Measurements from ENCODE around the gene ZMAT5. TPM values are rescaled to one million over a fixed set of nuclear protein-coding genes. Genes with fewer than 3 reads are reported as not detected.

The ZMAT5 gene
- polyA plus RNA-seq, 3 donors, result 27.1 to 79.4 (median 59.3) TPM

DNA sequence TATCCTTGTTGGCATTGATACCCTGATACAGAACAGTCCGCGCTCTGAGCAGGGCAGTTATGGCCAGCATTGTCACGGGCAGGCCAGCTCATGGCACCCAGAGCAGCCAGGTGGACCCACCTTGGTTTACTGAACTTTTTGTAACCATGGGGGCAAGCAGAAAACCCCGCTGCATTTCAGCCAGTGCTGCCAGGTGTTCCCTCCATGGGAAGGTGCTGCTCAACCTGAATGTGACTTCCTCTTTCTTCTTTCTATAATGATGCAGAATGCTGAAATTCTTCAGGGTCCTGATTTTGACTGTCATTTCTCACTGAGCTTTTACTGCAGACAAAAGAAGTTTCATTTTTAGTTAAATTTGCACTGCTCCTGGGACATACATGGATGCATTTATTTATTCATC lies 82.6 kb downstream of the ZMAT5 start:
- Histone ChIP-seq H4K20me1 (ENCODE audit: insufficient read depth, low read length) (no peaks in the 10 kb centered on the region), H3K36me3 (replicated peaks in 1 of 2; ENCODE audit: control insufficient read depth in 1 of 2, insufficient read depth in 2 of 2, low read length in 2 of 2) (peaks cover 69 to 93% of the 10 kb centered on the region in 2 donors), H3K4me3 (replicated peaks in 1 of 3; ENCODE audit: low read depth in 2 of 3, low read length in 3 of 3) (no peak overlapping the region)

DNA sequence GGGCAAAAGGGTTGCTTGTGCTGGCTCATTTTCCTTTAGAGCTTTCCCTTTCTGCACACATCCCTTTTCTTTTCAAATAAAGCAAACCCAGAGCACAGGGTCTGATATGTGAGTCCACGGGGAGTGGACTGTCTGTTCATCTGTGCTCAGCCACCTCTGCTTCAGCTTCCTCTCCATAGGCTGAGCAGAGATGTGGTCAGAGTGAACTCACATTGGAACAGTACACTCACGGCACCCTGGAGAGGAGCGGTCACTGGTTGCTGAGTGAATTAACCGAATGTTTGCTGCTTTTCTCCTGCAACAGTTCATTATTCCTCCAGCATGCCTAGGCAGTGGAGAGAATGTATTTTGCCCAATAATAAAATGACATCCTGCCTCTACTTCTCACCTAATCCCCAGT lies 83.3 kb downstream of the ZMAT5 start:
- Mint-ChIP-seq H3K9me3 (no peaks in the 10 kb centered on the region), H3K27ac (peak overlapping the region in 1 of 7 donors; percentile 23), H3K36me3 (peaks cover 76 to 93% of the 10 kb centered on the region in 2 donors), H3K27me3 (ENCODE audit: low read depth in 3 of 3) (no peaks in the 10 kb centered on the region), H3K4me1 (no peaks in the 10 kb centered on the region), H3K4me3 (no peak overlapping the region)
- Histone ChIP-seq H3K9ac (ENCODE audit: insufficient read depth, low read length, poor library complexity, severe bottlenecking) (no peak overlapping the region), H3K4me3 (replicated peaks in 1 of 3; ENCODE audit: low read depth in 2 of 3, low read length in 3 of 3) (no peak overlapping the region), H3K9me3 (replicated peaks in 1 of 2; ENCODE audit: control insufficient read depth in 1 of 2, insufficient read depth in 1 of 2, low read length in 2 of 2) (no peaks in the 10 kb centered on the region), H3K4me1 (ENCODE audit: control insufficient read depth in 1 of 2, insufficient read depth in 2 of 2, low read length in 2 of 2) (no peaks in the 10 kb centered on the region), H3K4me2 (replicated peaks; ENCODE audit: extremely low read depth, low read length, poor library complexity, severe bottlenecking) (no peak overlapping the region), H3K27me3 (ENCODE audit: control insufficient read depth in 2 of 2, insufficient read depth in 2 of 2, low read length in 2 of 2) (no peaks in the 10 kb centered on the region), H2AFZ (ENCODE audit: insufficient read depth, low read depth, low read length, poor library complexity, severe bottlenecking) (no peak overlapping the region), H3K79me2 (ENCODE audit: insufficient read depth, low read length) (no peaks in the 10 kb centered on the region), H3K27ac (ENCODE audit: low read depth in 1 of 2, low read length in 2 of 2) (no peak overlapping the region), H4K20me1 (ENCODE audit: insufficient read depth, low read length) (no peaks in the 10 kb centered on the region), H3K36me3 (replicated peaks in 1 of 2; ENCODE audit: control insufficient read depth in 1 of 2, insufficient read depth in 2 of 2, low read length in 2 of 2) (peaks cover 76 to 98% of the 10 kb centered on the region in 2 donors)
- no peak for DNase-seq
- intact Hi-C loops (cut with micrococcal nuclease), result no loop called here
- TF ChIP-seq, protein P1, sequence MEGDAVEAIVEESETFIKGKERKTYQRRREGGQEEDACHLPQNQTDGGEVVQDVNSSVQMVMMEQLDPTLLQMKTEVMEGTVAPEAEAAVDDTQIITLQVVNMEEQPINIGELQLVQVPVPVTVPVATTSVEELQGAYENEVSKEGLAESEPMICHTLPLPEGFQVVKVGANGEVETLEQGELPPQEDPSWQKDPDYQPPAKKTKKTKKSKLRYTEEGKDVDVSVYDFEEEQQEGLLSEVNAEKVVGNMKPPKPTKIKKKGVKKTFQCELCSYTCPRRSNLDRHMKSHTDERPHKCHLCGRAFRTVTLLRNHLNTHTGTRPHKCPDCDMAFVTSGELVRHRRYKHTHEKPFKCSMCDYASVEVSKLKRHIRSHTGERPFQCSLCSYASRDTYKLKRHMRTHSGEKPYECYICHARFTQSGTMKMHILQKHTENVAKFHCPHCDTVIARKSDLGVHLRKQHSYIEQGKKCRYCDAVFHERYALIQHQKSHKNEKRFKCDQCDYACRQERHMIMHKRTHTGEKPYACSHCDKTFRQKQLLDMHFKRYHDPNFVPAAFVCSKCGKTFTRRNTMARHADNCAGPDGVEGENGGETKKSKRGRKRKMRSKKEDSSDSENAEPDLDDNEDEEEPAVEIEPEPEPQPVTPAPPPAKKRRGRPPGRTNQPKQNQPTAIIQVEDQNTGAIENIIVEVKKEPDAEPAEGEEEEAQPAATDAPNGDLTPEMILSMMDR (IDR thresholded peaks at IDR 0.05), result no peak
- WGBS (ENCODE audit: insufficient coverage), result no CpG with 5 or more reads among the region's 4 CpGs

More for the DNA sequence above, 82.6 kb downstream of the ZMAT5 start:
- H2AFZ ChIP-seq (ENCODE audit: insufficient read depth, low read depth, low read length, poor library complexity, severe bottlenecking), result no peak overlapping the region
- 96% methylated on average over 4 of the region's 4 CpGs for WGBS (ENCODE audit: insufficient coverage)
- H3K4me1 ChIP-seq (ENCODE audit: control insufficient read depth in 1 of 2, insufficient read depth in 2 of 2, low read length in 2 of 2), result no peaks in the 10 kb centered on the region
- no peaks in the 10 kb centered on the region for H3K9me3 ChIP-seq (replicated peaks in 1 of 2; ENCODE audit: control insufficient read depth in 1 of 2, insufficient read depth in 1 of 2, low read length in 2 of 2)
- Mint-ChIP-seq H3K9me3 (no peaks in the 10 kb centered on the region), H3K4me1 (no peaks in the 10 kb centered on the region), H3K27ac (no peak overlapping the region), H3K4me3 (no peak overlapping the region), H3K27me3 (ENCODE audit: low read depth in 3 of 3) (no peaks in the 10 kb centered on the region), H3K36me3 (peaks cover 73 to 93% of the 10 kb centered on the region in 2 donors)
- no peak overlapping the region for H3K27ac ChIP-seq (ENCODE audit: low read depth in 1 of 2, low read length in 2 of 2)
- intact Hi-C loops (cut with micrococcal nuclease), result no loop called here
- TF ChIP-seq, protein P1 (IDR thresholded peaks at IDR 0.05), result no peak
- H3K27me3 ChIP-seq (ENCODE audit: control insufficient read depth in 2 of 2, insufficient read depth in 2 of 2, low read length in 2 of 2), result no peaks in the 10 kb centered on the region
- H3K79me2 ChIP-seq (ENCODE audit: insufficient read depth, low read length), result no peaks in the 10 kb centered on the region
- H3K4me2 ChIP-seq (replicated peaks; ENCODE audit: extremely low read depth, low read length, poor library complexity, severe bottlenecking), result no peak overlapping the region
- no peak overlapping the region for H3K9ac ChIP-seq (ENCODE audit: insufficient read depth, low read length, poor library complexity, severe bottlenecking)
- DNase-seq, result no peak

Small RNA genes lying within 50 kb of the gene (small RNA-seq; reads per million reads assigned to genes)
- gene AC004882.2 (ENCODE audit: insufficient read length, low read depth), result not detected
- not detected for gene RF00019 (ENCODE audit: insufficient read length, low read depth)

Other genes with a start within 250 kb of the ZMAT5 start
- gene THOC5, start 213.2 kb downstream of the ZMAT5 start, polyA plus RNA-seq, result 10 to 100 TPM; 19.6 to 29.9 (median 28.2) TPM
- gene NIPSNAP1, start 185.9 kb downstream of the ZMAT5 start, polyA plus RNA-seq, result 10 to 100 TPM in 1 of 3 donors, 1 to 10 TPM in 2; 9.2 to 10.4 (median 9.9) TPM
- gene NF2, start 163.4 kb downstream of the ZMAT5 start, polyA plus RNA-seq, result 10 to 100 TPM in 1 of 3 donors, 1 to 10 TPM in 2; 7.7 to 15.5 (median 8.4) TPM
- under 1 TPM in 2 of 3 donors, not detected in 1; 0.11 to 0.14 TPM for gene CABP7, start 47.0 kb downstream of the ZMAT5 start, polyA plus RNA-seq
- 100 to 1,000 TPM in 2 of 3 donors, 10 to 100 TPM in 1; 99.0 to 314 (median 287) TPM for gene UQCR10, start 362 bp upstream of the ZMAT5 start, polyA plus RNA-seq
- 10 to 100 TPM; 23.8 to 77.2 (median 39.6) TPM for gene ASCC2, start 71.3 kb upstream of the ZMAT5 start, polyA plus RNA-seq
- gene MTMR3, start 116.2 kb upstream of the ZMAT5 start, polyA plus RNA-seq, result 10 to 100 TPM; 23.4 to 86.1 (median 30.2) TPM

Data from CD14-positive monocyte (primary cell).